Stimulated activated naive CD4-positive, alpha-beta T cell (primary cell): Measurements from ENCODE around the gene RTP1.
"Not testable (repeated sequence)": the region's sequence is repeated elsewhere in the genome, so short reads cannot be mapped to it uniquely, and the experiment has no call there.

Experiments used
- DNase-seq, 6 experiments: peaks; one replicate each; lab custom pipeline; 2025; lab: John Stamatoyannopoulos, UW

RTP1 gene

DNA sequence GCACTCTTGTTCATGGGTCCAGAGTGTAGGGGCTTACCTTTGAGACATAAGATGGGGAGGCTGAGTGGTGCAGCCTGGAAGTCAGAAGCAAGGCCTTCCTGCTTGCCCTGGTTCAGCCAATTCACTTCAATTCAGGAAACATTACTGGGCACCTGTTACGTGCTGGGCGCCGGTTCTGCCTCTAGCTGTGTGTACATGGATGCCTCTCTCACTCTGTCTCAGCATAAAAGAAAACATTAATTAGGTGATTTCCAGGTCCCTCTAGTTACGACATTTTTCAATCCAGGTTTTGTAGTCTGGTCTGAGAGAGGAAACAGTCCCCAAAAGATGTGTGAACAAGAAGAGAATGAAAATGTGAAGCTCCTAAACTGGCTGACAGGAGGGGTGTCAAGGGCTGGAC lies 1.2 kb downstream of the RTP1 start:
- no peak for DNase-seq

DNA sequence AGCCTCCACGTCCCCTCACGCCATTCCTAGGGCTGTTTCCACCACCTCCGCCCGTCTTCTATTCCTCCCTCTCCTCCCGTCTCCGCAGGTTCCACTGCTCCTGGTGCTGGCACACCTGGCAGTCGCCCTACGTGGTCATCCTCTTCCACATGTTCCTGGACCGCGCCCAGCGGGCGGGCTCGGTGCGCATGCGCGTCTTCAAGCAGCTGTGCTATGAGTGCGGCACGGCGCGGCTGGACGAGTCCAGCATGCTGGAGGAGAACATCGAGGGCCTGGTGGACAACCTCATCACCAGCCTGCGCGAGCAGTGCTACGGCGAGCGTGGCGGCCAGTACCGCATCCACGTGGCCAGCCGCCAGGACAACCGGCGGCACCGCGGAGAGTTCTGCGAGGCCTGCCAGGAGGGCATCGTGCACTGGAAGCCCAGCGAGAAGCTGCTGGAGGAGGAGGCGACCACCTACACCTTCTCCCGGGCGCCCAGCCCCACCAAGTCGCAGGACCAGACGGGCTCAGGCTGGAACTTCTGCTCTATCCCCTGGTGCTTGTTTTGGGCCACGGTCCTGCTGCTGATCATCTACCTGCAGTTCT lies 2.3 kb downstream of the RTP1 start:
- DNase-seq = not testable (repeated sequence)

DNA sequence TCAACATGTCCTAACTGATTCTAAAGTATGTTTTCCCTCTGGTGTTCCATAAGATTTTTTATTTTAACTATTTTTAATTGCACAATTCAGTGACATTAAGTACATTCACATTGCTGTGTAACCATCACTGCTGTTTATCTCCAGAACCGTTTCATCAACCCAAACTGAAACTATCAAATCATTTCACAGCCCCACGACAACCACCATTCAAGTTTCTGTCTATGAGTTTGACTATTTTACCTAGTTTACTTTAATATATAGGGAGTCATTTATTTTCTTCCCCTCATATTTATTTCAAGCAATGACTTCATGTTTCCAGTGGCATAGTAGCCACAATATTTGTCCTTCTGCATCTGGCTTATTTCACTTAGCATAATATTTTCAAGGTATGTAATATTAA lies 8.4 kb downstream of the RTP1 start:
- no peak for DNase-seq

DNA sequence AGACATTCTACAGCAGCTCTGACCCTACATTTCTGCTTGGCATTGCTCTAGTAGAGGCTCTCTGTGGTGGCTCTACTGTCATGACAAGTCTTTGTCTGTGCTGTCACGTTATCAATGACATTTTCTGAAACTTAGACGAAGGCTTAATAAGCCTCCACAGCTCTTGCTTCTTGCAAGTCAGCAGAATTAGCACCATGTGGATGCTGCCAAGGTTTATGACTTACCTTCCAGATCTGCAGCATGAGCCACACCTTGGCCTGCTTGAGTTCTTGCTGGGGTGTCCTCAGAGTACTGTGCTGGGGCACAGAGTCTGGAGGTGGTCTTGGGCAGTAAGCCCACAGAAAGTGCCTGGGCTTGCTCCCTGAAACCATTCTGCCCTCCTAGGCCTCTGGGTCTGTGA lies 9.8 kb downstream of the RTP1 start:
- no peak for DNase-seq

DNA sequence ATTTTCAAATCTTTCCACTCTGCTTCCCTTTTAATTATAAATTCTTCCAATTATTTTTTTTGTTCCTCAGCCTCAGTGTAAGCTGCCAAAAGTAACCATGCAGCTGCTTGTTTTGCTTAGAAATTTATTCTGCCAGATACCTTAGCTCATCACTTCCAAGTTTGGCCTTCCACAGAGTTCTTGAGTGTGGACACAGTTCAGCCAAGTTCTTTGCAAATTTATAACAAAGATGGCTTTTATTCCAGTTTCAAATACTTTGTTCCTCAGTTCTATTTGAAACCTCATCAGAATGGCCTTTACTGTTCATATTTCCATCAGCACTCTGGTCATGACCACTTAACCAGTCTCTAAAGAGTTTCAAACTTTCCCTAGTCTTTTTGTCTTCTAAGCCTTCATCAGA lies 10.3 kb downstream of the RTP1 start:
- no peak for DNase-seq

DNA sequence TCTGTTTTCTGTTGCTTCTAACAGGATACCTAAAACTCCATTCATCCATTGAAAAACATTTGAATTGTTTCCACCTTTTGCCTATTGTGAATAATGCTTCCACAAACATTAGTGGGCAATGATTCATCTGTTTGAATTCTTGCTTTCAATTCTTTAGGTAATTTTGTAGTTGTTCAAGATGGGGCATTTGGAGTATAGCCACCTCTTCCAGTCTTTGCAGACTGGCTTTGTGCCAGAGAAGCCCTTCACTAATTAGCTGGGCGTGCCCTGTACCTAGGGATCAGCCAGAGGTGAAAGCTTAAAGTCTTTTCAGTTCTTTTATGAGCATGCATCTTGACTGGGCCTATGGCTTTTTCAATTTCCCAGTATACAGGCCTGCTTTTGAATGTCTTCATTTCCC lies 10.9 kb downstream of the RTP1 start:
- no peak for DNase-seq

DNA sequence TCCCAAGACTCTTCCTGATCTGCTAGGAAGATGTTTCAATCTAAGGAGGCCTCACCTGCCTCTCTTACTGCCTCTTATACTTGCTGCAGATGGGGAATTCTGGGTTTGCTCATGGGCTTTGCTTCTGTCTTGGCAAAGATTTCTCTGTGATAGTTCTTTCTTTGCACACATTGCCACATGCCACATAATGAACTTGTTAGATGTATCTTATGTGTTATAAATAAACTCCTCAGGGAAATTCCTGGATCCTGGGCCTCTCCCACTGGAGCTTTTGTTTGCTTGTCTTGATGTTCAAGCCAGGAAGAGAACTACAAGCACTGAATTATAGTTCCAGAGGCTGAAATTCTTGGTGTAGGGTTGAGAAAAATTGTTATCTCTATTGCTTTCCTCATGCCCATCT lies 12.2 kb downstream of the RTP1 start:
- DNase-seq = no peak

DNA sequence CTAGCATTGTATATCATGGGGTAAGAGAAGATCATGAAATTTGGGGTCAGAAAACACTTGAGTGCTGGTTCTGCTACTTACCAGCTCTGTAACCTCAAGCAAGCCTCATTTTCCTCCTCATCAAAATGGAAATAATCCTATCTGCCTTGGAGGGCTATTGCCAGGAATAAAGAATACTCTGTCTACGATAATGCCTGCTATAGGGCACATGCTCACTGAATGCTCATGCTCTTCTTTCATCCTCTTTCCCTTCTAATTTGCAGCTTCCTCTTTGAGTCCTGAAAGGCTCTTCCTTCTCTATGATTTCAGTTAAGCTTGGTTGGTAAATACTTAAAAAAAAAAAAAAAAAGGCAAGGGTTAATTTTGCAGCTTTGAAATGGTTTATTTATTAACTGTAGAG lies 12.8 kb downstream of the RTP1 start:
- DNase-seq = no peak

DNA sequence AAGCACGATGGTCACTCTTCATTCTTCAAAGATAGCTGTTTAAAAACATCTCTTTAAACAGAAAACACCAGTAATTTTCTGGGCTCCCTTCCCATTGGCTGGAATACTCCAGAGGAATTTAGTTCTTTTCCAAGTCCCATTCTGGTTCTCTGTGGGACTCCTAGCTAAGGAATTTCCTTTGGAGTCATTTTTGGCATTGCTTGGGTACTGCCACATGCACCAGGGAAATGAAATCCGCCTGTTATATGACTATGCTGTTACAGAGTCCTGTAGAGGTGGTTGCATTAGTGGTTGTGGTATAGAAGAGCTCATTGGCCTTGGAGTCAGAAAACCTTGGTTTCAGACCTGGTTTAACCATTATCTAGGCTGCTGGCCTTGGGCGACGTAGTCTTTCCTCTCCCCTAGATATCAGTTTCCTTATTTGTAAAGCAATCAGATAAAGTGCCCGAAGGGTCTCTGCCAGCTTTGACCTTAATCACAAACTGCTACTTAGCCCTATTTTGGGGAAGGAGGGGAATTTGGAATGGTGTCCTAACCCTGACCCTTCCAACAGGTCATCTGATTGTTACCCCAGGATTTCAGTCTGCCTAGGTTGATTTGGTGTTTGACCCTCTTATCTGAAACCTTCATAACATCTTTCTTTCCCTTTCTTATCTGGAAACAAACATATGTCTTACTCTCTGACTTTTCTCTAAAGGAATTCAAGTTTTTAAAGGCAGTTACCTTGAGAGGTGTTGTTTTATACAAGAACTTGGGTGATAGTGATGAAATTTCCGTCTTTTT lies 13.4 kb downstream of the RTP1 start:
- no peak for DNase-seq

DNA sequence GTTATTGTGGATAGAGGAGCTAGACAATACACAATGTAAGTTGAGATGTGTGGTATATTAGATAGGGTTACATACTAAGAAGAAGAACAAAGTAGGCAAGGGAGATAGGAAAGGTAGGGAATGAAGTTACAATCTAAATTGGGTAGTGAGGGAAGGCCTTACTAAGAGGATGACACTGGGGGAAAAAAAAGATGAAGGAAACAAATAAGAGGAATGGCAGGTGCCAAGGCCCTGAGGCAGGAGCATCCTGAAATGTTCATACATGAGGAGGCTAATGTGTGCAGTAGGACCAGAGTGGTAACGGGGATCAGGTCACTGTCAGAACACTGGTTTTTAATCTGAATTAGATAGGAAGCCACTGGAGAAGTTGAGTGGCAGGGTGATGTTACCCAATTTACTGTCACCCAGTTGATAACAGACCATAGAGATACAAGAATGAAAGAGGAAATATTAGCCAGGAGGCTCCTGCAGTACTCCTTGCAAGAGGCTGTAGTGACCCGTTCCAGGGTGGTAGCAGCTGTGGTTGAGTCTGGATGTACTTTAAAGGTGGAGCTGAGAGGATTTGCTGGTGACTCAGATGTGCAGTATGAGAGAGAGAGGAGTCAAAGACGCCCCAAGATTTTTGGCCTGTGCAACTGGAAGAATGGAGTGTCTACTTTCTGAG lies 14.4 kb downstream of the RTP1 start:
- no peak for DNase-seq

DNA sequence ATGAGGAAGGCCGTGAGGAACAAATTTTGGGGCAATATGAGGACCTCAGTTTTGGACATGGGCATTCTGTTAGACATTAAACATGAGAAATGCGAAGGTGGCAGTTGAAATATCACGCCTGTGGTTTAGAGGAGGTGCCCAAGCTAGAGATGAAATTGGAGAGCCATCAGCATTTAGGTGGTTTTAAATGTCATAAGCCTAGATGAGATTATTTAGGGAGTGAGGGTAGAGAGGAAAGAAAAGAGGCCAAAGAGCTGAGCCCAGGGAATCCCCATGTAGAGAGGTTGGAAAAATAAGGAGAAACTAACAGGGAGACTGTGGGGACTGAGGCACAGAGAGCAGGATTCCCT lies 14.9 kb downstream of the RTP1 start:
- no peak for DNase-seq

DNA sequence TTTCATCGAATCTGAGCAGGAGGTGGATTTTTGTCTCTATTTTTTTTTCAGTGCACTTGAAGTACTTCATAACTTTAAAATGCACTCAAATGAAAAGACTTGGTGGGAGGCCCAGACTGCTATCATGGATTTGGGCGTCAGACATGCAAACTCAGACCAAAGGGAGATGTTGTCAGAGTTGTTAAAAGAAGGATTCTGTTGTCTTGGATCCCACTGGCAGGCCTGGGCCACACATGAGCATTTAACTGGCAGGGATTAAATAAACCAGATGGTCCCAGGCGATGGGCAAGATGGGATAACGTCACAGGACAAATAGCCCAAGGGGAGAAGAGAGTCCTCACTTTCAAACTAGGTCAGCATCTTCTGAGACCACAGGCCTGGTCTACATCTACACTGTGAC lies 15.4 kb downstream of the RTP1 start:
- no peak for DNase-seq

DNA sequence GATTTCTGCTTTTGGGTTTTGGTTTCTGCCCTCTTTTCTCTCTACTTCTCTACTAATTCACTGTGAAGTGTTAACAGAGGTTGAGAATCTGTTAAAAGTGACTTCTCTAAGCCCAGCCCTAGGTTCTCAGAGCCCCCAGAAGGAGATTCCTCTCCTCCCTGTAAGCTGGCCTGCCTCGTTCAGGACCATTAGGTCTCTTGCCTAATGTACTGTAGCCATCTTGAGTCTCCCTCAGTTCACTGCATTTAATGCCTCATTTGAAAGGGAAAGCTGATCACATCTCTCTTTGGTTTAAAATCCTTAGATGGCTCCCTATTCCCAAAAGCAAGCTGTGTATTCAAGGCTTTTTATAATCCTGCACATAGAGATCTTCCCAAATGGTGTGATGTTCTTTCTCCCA lies 16.3 kb downstream of the RTP1 start:
- no peak for DNase-seq

DNA sequence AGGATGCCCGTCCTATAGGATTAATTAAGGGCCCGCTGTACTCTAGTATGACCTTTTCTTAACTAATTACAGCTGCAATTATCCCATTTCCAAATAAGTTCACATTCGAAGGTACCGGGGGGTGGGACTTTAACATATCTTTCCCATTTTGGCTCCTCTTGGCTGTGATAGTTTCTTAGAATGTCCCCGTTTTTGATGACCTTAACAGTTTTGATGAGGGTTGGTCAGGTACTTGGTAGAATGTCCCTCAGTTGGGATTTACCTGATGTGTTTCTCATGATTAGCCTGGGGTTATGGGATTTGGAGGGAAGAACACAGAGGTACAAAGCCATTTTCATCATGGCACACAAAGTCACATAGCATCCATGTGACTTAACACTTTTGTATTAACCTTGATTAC lies 18.2 kb downstream of the RTP1 start:
- DNase-seq = no peak

DNA sequence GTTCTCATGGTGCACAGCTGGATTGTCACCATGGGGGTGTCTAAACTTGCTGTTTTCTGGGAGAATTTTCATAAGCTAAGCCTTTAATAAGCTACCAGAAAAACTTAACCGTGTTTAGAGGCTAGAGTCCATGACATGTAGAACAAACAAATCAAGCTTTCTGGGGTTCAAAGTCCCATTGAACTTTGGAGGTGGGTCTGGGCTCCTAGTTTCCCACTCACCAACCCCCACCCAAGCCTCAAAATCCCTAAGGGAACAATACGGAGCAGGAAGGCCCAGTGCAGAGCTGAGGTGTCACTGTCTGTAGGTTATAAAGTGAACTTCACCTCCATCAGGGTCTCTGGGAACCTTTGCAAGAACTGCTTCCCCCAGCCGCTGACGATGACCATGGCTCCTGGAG lies 25.5 kb downstream of the RTP1 start:
- no peak for DNase-seq

DNA sequence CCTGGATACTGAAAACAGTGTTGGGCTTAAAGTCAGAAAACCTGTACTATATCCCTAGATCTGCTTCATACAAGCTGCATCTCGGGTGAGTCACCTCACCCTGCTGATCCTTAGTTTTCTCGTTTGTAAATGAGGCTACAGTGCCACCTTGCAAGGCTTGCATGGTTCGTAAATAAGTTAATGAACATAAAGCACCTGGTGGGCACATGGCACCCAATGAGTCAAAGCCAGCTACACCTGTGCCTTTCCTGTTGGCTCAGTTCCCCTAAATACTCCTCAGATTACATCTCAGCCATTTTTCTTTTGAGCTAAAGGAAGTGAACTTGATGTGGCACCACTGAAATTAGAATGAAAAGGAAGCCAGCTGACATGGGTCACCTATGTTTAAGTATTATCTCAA lies 26.5 kb downstream of the RTP1 start:
- no peak for DNase-seq

DNA sequence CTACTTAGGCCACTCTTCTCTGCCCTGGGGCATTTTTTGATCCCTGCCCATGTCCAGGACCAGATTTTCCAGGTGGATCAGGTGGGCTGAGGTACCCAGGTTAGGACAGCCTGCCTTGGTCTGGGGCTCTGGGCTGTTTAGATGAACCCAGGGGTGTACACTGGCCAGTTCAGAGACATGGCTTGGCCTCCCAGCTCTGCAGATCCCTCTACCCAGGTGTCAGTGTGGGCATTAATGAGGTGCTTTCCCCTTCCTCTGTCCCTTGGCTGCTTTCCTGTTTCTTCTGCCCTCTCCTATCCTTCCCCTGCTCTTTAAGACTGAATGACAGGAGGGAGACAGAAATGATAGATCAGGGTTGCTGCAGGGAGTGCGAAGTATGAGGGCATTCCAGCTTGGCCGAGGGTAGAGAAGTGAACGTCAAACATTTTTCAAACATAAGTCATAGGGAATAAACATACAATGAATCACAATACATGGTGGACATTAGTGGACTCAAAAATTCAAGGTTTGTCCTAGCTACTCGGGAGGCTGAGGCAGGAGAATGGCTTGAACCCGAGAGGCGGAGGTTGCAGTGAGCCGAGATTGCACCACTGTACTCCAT lies 30.5 kb downstream of the RTP1 start:
- no peak for DNase-seq

DNA sequence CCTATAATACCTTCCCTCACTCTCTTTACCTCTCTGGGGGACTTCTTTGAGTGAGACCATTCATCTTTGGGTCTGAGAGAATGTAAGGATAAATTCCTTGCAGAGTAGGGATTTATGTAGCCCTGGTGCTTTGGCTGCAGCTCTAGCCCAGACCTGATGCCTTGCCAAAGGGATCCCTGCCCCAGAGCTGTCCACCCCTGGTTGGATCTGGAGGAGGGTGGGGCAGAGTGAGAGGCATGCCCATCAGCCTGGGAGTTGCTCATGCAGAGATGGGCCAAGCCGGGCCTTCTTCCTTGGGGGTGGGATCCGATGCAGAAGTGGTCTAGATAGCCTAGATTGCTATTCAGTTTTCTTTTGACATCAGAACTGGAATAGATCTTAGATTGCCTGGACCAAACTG lies 31.5 kb downstream of the RTP1 start:
- no peak for DNase-seq

DNA sequence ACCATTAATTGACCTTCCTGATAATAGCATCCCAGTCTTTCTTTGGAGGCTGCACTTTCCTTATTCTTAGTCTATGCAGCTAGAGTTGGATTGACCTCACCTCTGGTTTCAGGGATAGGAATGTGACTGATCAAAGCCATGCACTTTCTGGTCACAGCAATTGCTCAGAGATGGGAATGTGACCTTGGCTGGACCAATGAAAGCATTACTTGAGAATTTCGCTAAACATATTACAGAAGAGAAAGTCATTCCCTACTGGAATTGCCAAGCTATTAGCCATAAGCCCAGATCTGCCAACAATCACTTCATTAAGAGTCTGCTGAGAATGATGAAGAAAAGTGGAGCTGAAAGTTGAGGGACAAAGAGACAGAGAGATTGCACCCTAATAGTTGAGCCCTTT lies 32.7 kb downstream of the RTP1 start:
- no peak for DNase-seq

DNA sequence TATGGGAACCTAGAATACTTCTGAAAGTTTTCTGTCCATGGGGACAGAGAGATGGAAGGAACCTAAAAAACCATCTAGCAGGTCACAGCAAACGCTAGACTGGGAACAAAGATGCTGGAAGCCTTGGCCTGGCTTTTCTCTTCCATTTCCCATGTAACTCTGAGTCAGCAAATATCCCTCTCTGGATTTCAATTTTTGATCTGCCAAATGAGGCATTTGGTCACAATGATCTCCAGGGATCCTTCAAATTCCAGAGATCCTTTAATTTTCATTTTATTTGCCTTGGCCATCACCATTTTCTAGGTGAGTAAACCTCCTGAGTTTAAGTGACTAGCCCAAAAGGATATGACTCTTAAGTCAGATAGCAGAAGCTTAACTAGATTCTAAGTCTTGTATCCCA lies 39.7 kb downstream of the RTP1 start:
- no peak for DNase-seq

DNA sequence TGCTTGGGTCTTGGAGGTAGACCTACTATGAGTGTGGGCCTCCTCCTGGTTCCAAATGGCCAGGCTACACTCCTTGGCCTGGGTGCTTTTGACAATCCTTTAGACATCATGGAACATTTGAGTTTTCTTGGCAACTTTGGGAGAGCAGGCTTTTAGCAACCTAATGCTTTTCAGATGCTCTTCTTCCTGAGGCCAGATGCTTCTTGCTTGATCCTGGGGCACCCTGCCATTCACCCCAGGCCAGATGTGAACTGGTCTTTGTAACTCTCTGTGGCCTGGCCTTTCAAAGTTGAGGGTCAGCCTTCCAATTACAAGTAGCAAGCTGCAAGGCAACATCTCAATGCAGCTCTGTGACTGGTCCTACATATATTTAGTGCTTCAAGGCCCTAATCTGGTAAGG lies 40.5 kb downstream of the RTP1 start:
- no peak for DNase-seq

DNA sequence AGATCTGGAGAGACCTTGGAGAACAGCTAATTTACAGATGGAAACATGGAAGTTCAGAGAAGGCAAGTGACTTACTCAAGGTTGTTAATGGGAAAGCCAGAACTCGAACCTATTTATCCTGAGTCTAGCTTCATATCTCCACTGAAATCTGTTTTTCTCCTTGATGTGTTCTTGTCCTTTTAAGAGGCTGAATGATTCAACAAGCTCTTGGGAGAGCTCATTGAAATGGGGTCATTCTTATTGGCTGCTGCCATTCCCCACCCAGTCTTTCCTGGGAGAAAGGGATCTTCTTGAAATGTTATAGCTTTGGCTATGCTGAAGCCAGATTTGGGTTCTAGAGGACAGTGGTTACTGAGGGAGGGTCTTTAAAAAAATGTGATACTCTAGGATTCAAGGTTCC lies 41.0 kb downstream of the RTP1 start:
- no peak for DNase-seq

DNA sequence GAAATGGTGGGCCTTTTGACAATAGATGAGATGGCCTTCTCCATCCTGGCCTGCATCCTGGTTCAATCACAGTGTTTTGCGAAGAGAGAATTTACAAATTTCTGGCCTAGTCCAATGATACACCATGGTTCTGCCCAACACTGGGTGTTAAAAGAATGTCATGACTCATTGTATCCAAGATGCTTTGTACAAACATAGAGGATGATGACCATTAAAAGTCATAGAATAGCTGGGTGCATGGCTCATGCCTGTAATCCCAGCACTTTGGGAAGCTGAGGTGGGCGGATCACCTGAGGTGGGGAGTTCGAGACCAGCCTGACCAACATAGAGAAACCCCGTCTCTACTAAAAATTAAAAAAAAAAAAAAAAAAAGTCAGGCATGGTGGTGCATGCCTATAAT lies 41.5 kb downstream of the RTP1 start:
- DNase-seq = not testable (repeated sequence)
